MM.1S (cell line): ENCODE data around the gene DDX1.

Source experiments
- DNase-seq: peaks from one replicate; pipeline ENCODE4 v3.0.0-alpha.2; 2015
- H2AFZ ChIP-seq: fragments of 300-600 bp; sonication (generic); 2 replicates; pipeline ENCODE4 v1.6.0; 2016; ENCODE audit warnings: antibody characterized with exemption, low read length
- H3F3A ChIP-seq: fragments of 300-600 bp; sonication (generic); 2 replicates; pipeline ENCODE4 v1.6.1; 2016; ENCODE audit warnings: mild to moderate bottlenecking, antibody characterized with exemption, low read length, moderate library complexity, mixed read lengths; ENCODE audit not compliant: insufficient read depth
- H3K27ac ChIP-seq: fragments of 300-600 bp; sonication (generic); 2 replicates; pipeline ENCODE4 v1.5.1; 2016; ENCODE audit warnings: mild to moderate bottlenecking, low read length
- H3K27me3 ChIP-seq: fragments of 300-600 bp; sonication (generic); replicated peaks from 2 replicates; pipeline ENCODE4 v1.6.0; 2016; ENCODE audit warnings: low read length; ENCODE audit not compliant: insufficient read depth
- H3K36me3 ChIP-seq: fragments of 300-600 bp; sonication (generic); replicated peaks from 2 replicates; pipeline ENCODE4 v1.6.1; 2016; ENCODE audit warnings: mild to moderate bottlenecking, low read length, mixed read lengths; ENCODE audit not compliant: insufficient read depth
- H3K4me1 ChIP-seq: fragments of 300-600 bp; sonication (generic); 2 replicates; pipeline ENCODE4 v1.6.1; 2016; ENCODE audit warnings: low read length, mixed read lengths
- H3K4me2 ChIP-seq: fragments of 300-600 bp; sonication (generic); 2 replicates; pipeline ENCODE4 v1.6.0; 2016; ENCODE audit warnings: low read depth, low read length
- H3K4me3 ChIP-seq: fragments of 300-600 bp; sonication (generic); 2 replicates; pipeline ENCODE4 v1.5.1; 2016; ENCODE audit warnings: low read length, mixed read lengths
- H3K79me2 ChIP-seq: fragments of 300-600 bp; sonication (generic); 2 replicates; pipeline ENCODE4 v1.6.1; 2016; ENCODE audit warnings: mixed run types, low read length, mixed read lengths
- H3K9ac ChIP-seq: fragments of 300-600 bp; sonication (generic); 2 replicates; pipeline ENCODE4 v1.6.1; 2016; ENCODE audit warnings: low read length, mixed read lengths
- H3K9me2 ChIP-seq: fragments of 300-600 bp; sonication (generic); replicated peaks from 2 replicates; pipeline ENCODE4 v1.6.1; 2016; ENCODE audit warnings: mild to moderate bottlenecking, low read length, mixed read lengths; ENCODE audit not compliant: insufficient read depth
- H3K9me3 ChIP-seq: fragments of 300-600 bp; sonication (generic); replicated peaks from 2 replicates; pipeline ENCODE4 v1.6.1; 2016; ENCODE audit warnings: mild to moderate bottlenecking, low read length, mixed read lengths; ENCODE audit not compliant: insufficient read depth
- H4K20me1 ChIP-seq: fragments of 300-600 bp; sonication (generic); 2 replicates; pipeline ENCODE4 v1.6.1; 2016; ENCODE audit warnings: mild to moderate bottlenecking, low read length, moderate library complexity, mixed read lengths; ENCODE audit not compliant: insufficient read depth
- CTCF ChIP-seq: fragments of 300-600 bp; sonication (generic); IDR thresholded peaks from 2 replicates; pipeline ENCODE4 v1.5.1; 2016; ENCODE audit warnings: antibody characterized with exemption, low read length, mixed read lengths
- EZH2 ChIP-seq: fragments of 300-600 bp; sonication (generic); optimal IDR thresholded peaks from 2 replicates; pipeline ENCODE3; 2017; ENCODE audit warnings: low read depth, mild to moderate bottlenecking, antibody characterized with exemption, low read length, mixed read lengths
- EZH2phosphoT487 ChIP-seq: fragments of 300-600 bp; sonication (generic); IDR thresholded peaks from 2 replicates; pipeline ENCODE4 v1.6.1; 2018; ENCODE audit warnings: antibody characterized with exemption, low read length

The DDX1 gene

GRCh38 chr2:15584767-15585469 lies 6.8 kb upstream of the DDX1 start:
- H3K4me1 ChIP-seq = no peaks in the 10 kb centered on the region

GRCh38 chr2:15588329-15588919 lies 3.2 kb upstream of the DDX1 start:
- no peaks in the 10 kb centered on the region for H3K9me3 ChIP-seq
- no peaks in the 10 kb centered on the region for H3K9me2 ChIP-seq
- peak; percentile 60 for TF ChIP-seq CTCF
- no peak for TF ChIP-seq EZH2
- TF ChIP-seq EZH2phosphoT487 = no peak
- no peak overlapping the region for H3K27ac ChIP-seq
- no peaks in the 10 kb centered on the region for H4K20me1 ChIP-seq
- no peaks in the 10 kb centered on the region for H3F3A ChIP-seq
- H3K4me3 ChIP-seq = no peak overlapping the region
- H3K79me2 ChIP-seq = peaks cover 17% of the 10 kb centered on the region
- no peaks in the 10 kb centered on the region for H3K36me3 ChIP-seq
- H3K27me3 ChIP-seq = no peaks in the 10 kb centered on the region
- H3K4me2 ChIP-seq = no peak overlapping the region
- H3K4me1 ChIP-seq = no peaks in the 10 kb centered on the region; the same call in 1 of the 2 replicates
- no peak overlapping the region for H2AFZ ChIP-seq
- no peak overlapping the region for H3K9ac ChIP-seq
- peak; percentile 50 for DNase-seq

More at GRCh38 chr2:15584767-15585469, 6.8 kb upstream of the DDX1 start:
- H3K9ac ChIP-seq = no peak overlapping the region
- no peak for TF ChIP-seq CTCF
- no peak for TF ChIP-seq EZH2
- no peak for TF ChIP-seq EZH2phosphoT487
- H3K79me2 ChIP-seq = no peaks in the 10 kb centered on the region
- no peak overlapping the region for H3K4me3 ChIP-seq
- H2AFZ ChIP-seq = no peak overlapping the region
- H3K27ac ChIP-seq = no peak overlapping the region
- no peak for DNase-seq
- H4K20me1 ChIP-seq = no peaks in the 10 kb centered on the region
- H3K9me2 ChIP-seq = no peaks in the 10 kb centered on the region
- H3K9me3 ChIP-seq = no peaks in the 10 kb centered on the region
- no peaks in the 10 kb centered on the region for H3K27me3 ChIP-seq
- no peaks in the 10 kb centered on the region for H3K36me3 ChIP-seq
- no peak overlapping the region for H3K4me2 ChIP-seq
- no peaks in the 10 kb centered on the region for H3F3A ChIP-seq

- no peaks in the 10 kb centered on the region; the same call in 1 of the 2 replicates for H3K36me3 ChIP-seq
- peaks cover 35% of the 10 kb centered on the region for H3K79me2 ChIP-seq
- no peak for DNase-seq
- no peaks in the 10 kb centered on the region for H3F3A ChIP-seq
- H3K9ac ChIP-seq = peak overlapping the region; percentile 91
- TF ChIP-seq EZH2phosphoT487 (no peak), CTCF (no peak), EZH2 (no peak)
- H3K9me3 ChIP-seq = no peaks in the 10 kb centered on the region
- H3K9me2 ChIP-seq = no peaks in the 10 kb centered on the region
- H3K27me3 ChIP-seq = no peaks in the 10 kb centered on the region
- peak overlapping the region; percentile 92 for H3K4me2 ChIP-seq
- peak overlapping the region; percentile 78 for H2AFZ ChIP-seq
- no peaks in the 10 kb centered on the region; the same call in 1 of the 2 replicates for H3K4me1 ChIP-seq
- H3K4me3 ChIP-seq = peak overlapping the region; percentile 80
- no peak overlapping the region for H3K27ac ChIP-seq
- no peaks in the 10 kb centered on the region for H4K20me1 ChIP-seq
Measured at GRCh38 chr2:15591373-15591691, 336 bp upstream of the DDX1 start.
